CD14-positive monocyte (primary cell): ENCODE measurements around the gene UBXN1. TPM values are rescaled to one million over a fixed set of nuclear protein-coding genes. Genes with fewer than 3 reads are reported as not detected.

Source experiments
- DNase-seq, 3 donors: peaks; one replicate each; pipeline ENCODE4 v3.0.0-alpha.2; 2011 to 2022
- H2AFZ ChIP-seq: 2 replicates; pipeline ENCODE4 v1.6.0; 2012; ENCODE audit warnings: mild to moderate bottlenecking, low read depth, low read length, inconsistent platforms; ENCODE audit not compliant: insufficient read depth, poor library complexity, severe bottlenecking
- H3K27ac ChIP-seq, 2 donors: 1 replicate in 1 of 2; 2 replicates in 1 of 2; pipeline ENCODE4 v1.5.1; 2012 to 2013; ENCODE audit warnings: low read length in 2 of 2, control low read depth in 1 of 2, inconsistent platforms in 1 of 2, low read depth in 1 of 2, mild to moderate bottlenecking in 1 of 2
- H3K27me3 ChIP-seq, 2 donors: one replicate each; pipeline versions ENCODE4 v1.6.0 to v1.6.1; 2011 to 2013; ENCODE audit warnings: low read length in 2 of 2; ENCODE audit not compliant: control insufficient read depth in 2 of 2, insufficient read depth in 2 of 2
- H3K36me3 ChIP-seq, 2 donors: replicated peaks in 1 of 2; 1 replicate in 1 of 2; 2 replicates in 1 of 2; pipeline versions ENCODE4 v1.5.1 to v1.6.1; 2012 to 2013; ENCODE audit warnings: low read length in 2 of 2, control low read depth in 1 of 2, inconsistent platforms in 1 of 2, mild to moderate bottlenecking in 1 of 2; ENCODE audit not compliant: insufficient read depth in 2 of 2, control insufficient read depth in 1 of 2
- H3K4me1 ChIP-seq, 2 donors: 1 replicate in 1 of 2; 2 replicates in 1 of 2; pipeline versions ENCODE4 v1.5.1 to v1.6.1; 2012 to 2013; ENCODE audit warnings: low read length in 2 of 2, control low read depth in 1 of 2, inconsistent platforms in 1 of 2, mild to moderate bottlenecking in 1 of 2, moderate library complexity in 1 of 2; ENCODE audit not compliant: insufficient read depth in 2 of 2, control insufficient read depth in 1 of 2
- H3K4me2 ChIP-seq: replicated peaks from 2 replicates; pipeline ENCODE3; 2012; ENCODE audit warnings: low read length, moderate library complexity, mild to moderate bottlenecking; ENCODE audit not compliant: poor library complexity, severe bottlenecking; ENCODE audit errors: extremely low read depth
- H3K4me3 ChIP-seq, 3 experiments: fragments of 200-600 bp in 1 of 3; sonication (generic) in 1 of 3; replicated peaks in 1 of 3; 1 replicate in 2 of 3; 2 replicates in 1 of 3; pipeline ENCODE4 v1.5.1; 2011 to 2013; ENCODE audit warnings: low read length in 3 of 3, mild to moderate bottlenecking in 3 of 3, control low read depth in 2 of 3, low read depth in 2 of 3, inconsistent platforms in 1 of 3, moderate library complexity in 1 of 3
- H3K79me2 ChIP-seq: 2 replicates; pipeline ENCODE4 v1.6.0; 2012; ENCODE audit warnings: mild to moderate bottlenecking, control low read depth, inconsistent platforms, low read length, moderate library complexity; ENCODE audit not compliant: insufficient read depth
- H3K9ac ChIP-seq: 2 replicates; pipeline ENCODE4 v1.6.0; 2017; ENCODE audit warnings: low read length, mild to moderate bottlenecking; ENCODE audit not compliant: insufficient read depth, poor library complexity, severe bottlenecking
- H3K9me3 ChIP-seq, 2 donors: replicated peaks in 1 of 2; 1 replicate in 1 of 2; 2 replicates in 1 of 2; pipeline versions ENCODE4 v1.5.1 to v1.6.1; 2012 to 2013; ENCODE audit warnings: low read length in 2 of 2, control low read depth in 1 of 2; ENCODE audit not compliant: control insufficient read depth in 1 of 2, insufficient read depth in 1 of 2
- H4K20me1 ChIP-seq: 2 replicates; pipeline ENCODE4 v1.6.0; 2012; ENCODE audit warnings: mild to moderate bottlenecking, low read length, control low read depth, moderate library complexity; ENCODE audit not compliant: insufficient read depth
- H3K27ac Mint-ChIP-seq, 7 donors: one replicate each; pipeline ENCODE4 v1.8.0; 2020; ENCODE audit warnings: mild to moderate bottlenecking in 7 of 7, mixed read lengths in 7 of 7, moderate library complexity in 6 of 7, inconsistent platforms in 2 of 7
- H3K27me3 Mint-ChIP-seq, 3 donors: one replicate each; pipeline ENCODE4 v1.8.0; 2021 to 2022; ENCODE audit warnings: low read depth in 3 of 3, mild to moderate bottlenecking in 3 of 3, mixed read lengths in 3 of 3, moderate library complexity in 3 of 3, inconsistent platforms in 1 of 3
- H3K36me3 Mint-ChIP-seq, 2 donors: one replicate each; pipeline ENCODE4 v1.8.0; 2020; ENCODE audit warnings: mixed read lengths in 2 of 2, inconsistent platforms in 1 of 2, mild to moderate bottlenecking in 1 of 2
- H3K4me1 Mint-ChIP-seq: one replicate; pipeline ENCODE4 v1.8.0; 2020; ENCODE audit warnings: mild to moderate bottlenecking, mixed read lengths
- H3K4me3 Mint-ChIP-seq, 2 donors: one replicate each; pipeline ENCODE4 v1.8.0; 2020; ENCODE audit warnings: mild to moderate bottlenecking in 2 of 2, mixed read lengths in 2 of 2, moderate library complexity in 1 of 2
- H3K9me3 Mint-ChIP-seq, 7 donors: one replicate each; pipeline ENCODE4 v1.8.0; 2020 to 2022; ENCODE audit warnings: mixed read lengths in 7 of 7, mild to moderate bottlenecking in 6 of 7, moderate library complexity in 6 of 7, inconsistent platforms in 2 of 7
- CTCF ChIP-seq: fragments of 200-600 bp; IDR thresholded peaks from one replicate; pipeline ENCODE4 v1.8.0; 2022; ENCODE audit warnings: antibody characterized with exemption, mild to moderate bottlenecking
- WGBS: methylation state at CpG from one replicate; pipeline ENCODE4 v1.1.5; 2013; ENCODE audit warnings: missing lambda C conversion rate; ENCODE audit not compliant: insufficient coverage; 5-methylcytosine and 5-hydroxymethylcytosine counted together
- intact Hi-C, 2 donors: fragments of 100-400 bp; cut with micrococcal nuclease; formaldehyde crosslinking; loops; one replicate each; pipeline versions ENCODE4 v1.15.0 to v1.15.1; 2023
- polyA plus RNA-seq, 3 donors: library from polyadenylated mRNA; depleted of rRNA in 1 of 3; unstranded in 2 of 3; stranded (reverse) in 1 of 3; fragments of 300-500 nt in 2 of 3; fragments of >200 nt in 1 of 3; fragmentation: Illumina TruSeq in 2 of 3; gene quantifications; 1 replicate in 2 of 3; 2 replicates in 1 of 3; pipeline ENCODE4 v1.2.3, GENCODE V29; 2012 to 2021

The UBXN1 gene
- polyA plus RNA-seq, 3 donors, result 93.9 to 147 (median 106) TPM

DNA sequence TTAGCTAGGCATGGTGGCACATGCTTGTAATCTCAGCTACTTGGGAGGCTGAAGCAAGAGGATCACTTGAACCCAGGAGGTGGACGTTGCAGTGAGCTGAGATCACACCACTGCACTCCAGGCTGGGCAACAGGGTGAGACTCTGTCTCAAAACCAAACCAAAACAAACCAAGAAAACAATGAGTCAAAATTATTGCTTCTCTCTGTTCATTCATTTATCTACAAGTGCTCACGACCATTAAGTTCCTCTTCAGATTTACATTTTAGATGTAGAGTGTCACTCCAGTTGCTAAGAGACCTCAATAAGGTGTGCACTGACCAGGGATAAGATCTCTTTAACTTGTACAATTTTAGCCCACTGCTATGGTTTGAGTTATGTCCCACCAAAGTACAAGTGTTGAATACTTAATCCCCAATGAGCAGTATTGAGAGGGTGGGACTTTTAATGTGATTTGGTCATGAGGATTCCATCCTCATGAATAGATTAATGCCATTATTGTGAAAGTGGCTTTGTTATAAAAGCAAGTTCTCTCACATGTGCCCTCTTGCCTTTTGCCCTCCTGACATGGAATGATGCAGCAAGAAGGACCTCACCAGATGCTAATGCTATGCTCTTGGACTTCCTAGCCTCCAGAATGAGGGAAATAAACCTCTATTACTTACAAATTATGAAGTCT is 40.6 kb upstream of the UBXN1 start:
- Histone ChIP-seq H3K27me3 (no peaks in the 10 kb centered on the region), H3K27ac (peak overlapping the region in 1 of 2 donors; percentile 32), H3K4me1 (peaks cover 3 to 5% of the 10 kb centered on the region in 2 donors), H3K79me2 (peaks cover 89% of the 10 kb centered on the region), H3K4me2 (no peak overlapping the region), H4K20me1 (peaks cover 88% of the 10 kb centered on the region), H3K9me3 (no peaks in the 10 kb centered on the region), H3K4me3 (no peak overlapping the region), H3K9ac (no peak overlapping the region), H2AFZ (no peak overlapping the region), H3K36me3 (peaks cover 95 to 99% of the 10 kb centered on the region in 2 donors)
- no peak for TF ChIP-seq CTCF
- Mint-ChIP-seq H3K4me1 (peaks cover 5% of the 10 kb centered on the region), H3K36me3 (peaks cover 91 to 99% of the 10 kb centered on the region in 2 donors), H3K27me3 (no peaks in the 10 kb centered on the region), H3K4me3 (no peak overlapping the region), H3K27ac (no peak overlapping the region), H3K9me3 (no peaks in the 10 kb centered on the region)
- 83% methylated on average over 1 of the region's 2 CpGs for WGBS
- intact Hi-C loops, result no loop called here
- DNase-seq, result no peak

- Histone ChIP-seq H3K27me3 (no peaks in the 10 kb centered on the region), H3K9me3 (no peaks in the 10 kb centered on the region), H3K79me2 (peaks cover 72% of the 10 kb centered on the region), H3K4me2 (no peak overlapping the region), H3K4me1 (no peaks in the 10 kb centered on the region), H3K27ac (no peak overlapping the region), H3K36me3 (peaks cover 89 to 98% of the 10 kb centered on the region in 2 donors), H2AFZ (no peak overlapping the region), H3K9ac (no peak overlapping the region), H4K20me1 (peaks cover 66% of the 10 kb centered on the region), H3K4me3 (no peak overlapping the region)
- peak overlapping the region in 1 of 7 donors; percentile 20 for H3K27ac Mint-ChIP-seq
- no peak for TF ChIP-seq CTCF
- intact Hi-C loops, result no loop called here
- H3K4me3 Mint-ChIP-seq, result no peak overlapping the region
- peaks cover 88 to 96% of the 10 kb centered on the region in 2 donors for H3K36me3 Mint-ChIP-seq
- WGBS, result 96% methylated on average over 5 of the region's 11 CpGs
- H3K27me3 Mint-ChIP-seq, result no peaks in the 10 kb centered on the region
- no peaks in the 10 kb centered on the region for H3K9me3 Mint-ChIP-seq
- H3K4me1 Mint-ChIP-seq, result peaks cover 4% of the 10 kb centered on the region
- DNase-seq, result no peak
Measured at GRCh38 chr11:62716816-62717215, 37.9 kb upstream of the UBXN1 start.
